ENCODE data around the gene LMCD1.

Gene LMCD1

DNA sequence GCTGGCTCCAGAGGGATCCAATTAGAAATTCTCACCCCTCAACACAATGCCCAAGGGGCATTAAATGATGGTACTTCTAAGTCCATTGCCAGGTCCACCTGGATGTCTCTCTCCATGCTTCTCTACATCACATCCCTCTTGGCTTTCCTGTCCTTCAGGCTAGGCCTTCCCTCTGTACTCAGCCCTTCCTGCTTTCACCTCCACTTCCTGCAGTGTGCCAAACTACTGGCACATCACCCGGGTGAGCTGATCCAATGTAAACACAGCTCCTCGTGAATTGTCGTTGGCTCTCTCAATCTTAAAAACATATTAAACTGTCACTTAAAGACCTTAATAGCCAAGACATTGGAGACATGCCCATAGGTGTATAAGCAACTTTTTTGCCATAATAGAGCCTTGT is 4.0 kb downstream of the LMCD1 start:
- DNase-seq (ENCODE audit: low read depth, low spot score): no peak

DNA sequence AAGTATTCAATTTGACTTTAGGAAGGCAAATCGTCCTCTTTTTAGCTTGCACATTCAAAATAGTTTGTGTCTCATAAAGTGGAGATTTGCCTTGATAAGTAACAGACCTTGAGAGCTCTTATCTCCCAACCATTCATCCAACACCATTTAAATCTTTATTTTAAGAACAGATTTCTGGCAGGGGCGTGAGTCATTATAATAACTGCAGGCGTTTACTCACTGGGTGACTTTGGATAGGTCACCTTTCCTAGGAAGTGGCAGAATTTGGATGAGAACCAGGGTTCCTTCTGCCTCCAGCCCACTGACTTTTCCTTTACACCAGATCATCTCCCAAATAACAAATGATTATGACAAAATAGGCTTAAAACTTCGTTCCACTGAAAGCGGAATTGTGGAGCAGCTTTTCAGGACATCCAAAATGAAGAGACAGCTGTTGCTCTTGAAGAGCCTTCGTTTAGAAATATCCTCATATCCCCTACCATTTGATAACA is 5.0 kb downstream of the LMCD1 start:
- DNase-seq (ENCODE audit: low read depth, low spot score): no peak

GRCh38 chr3:8507496-8507895 is 5.9 kb downstream of the LMCD1 start:
- DNase-seq (ENCODE audit: low read depth, low spot score): no peak

GRCh38 chr3:8509961-8510360 is 8.3 kb downstream of the LMCD1 start:
- no peak for DNase-seq (ENCODE audit: low read depth, low spot score)

- no peak for DNase-seq (ENCODE audit: low read depth, low spot score)
Observed at GRCh38 chr3:8512234-8512633, 10.6 kb downstream of the LMCD1 start.

DNA sequence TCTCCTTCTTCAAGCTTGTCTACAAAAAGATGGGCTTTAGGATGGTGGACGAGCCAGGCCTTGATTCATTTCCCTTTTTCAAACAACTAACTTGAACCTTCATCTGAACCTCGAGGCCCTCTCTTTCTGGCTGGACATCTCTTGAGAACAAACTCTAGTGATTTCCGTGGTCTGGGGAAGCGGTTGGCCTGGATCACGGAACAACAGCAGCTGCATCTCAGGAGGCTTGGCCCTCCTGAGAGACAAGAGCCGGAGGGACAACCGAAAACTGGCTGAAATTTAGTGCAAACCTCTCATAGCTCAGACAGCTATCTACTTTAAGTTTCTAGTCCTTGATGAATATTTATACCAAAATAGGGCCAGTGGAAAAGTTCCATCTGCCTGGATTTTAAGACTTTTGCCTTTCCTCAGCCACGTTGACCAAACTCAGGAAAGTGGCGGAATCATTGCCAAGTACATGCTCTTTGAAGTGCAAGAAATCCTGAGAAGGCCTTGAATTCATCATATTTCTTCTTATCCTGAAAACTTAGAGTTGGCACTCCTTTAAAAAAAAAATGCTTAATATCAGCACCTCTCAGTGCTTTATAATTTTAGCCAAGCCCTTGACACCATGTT is 14.5 kb downstream of the LMCD1 start:
- DNase-seq (ENCODE audit: low read depth, low spot score): no peak

- DNase-seq (ENCODE audit: low read depth, low spot score): no peak
Observed at GRCh38 chr3:8516783-8517182, 15.2 kb downstream of the LMCD1 start.

DNA sequence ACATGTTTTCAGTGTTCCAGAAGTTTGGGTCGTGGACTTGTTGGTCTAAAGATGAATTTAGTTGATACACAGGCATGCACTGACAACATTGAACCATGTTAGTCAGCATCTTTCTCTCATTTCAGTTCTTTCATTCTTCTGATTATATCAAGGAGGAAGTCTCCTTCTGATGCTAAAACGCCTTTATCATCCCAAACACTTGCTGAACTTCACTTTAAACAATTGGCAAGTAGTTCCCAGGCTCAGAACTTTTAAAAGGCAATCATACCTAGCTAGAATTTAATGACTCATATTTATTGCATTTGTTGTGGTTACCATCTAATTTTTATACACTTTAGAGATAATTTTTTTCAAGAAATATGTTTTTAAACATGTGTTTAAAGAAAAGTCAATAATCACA is 15.9 kb downstream of the LMCD1 start:
- DNase-seq (ENCODE audit: low read depth, low spot score): no peak

GRCh38 chr3:8518138-8518537 is 16.5 kb downstream of the LMCD1 start:
- DNase-seq (ENCODE audit: low read depth, low spot score): no peak

- DNase-seq (ENCODE audit: low read depth, low spot score): no peak
Observed at GRCh38 chr3:8519156-8519555, 17.5 kb downstream of the LMCD1 start.

- no peak for DNase-seq (ENCODE audit: low read depth, low spot score)
Observed at GRCh38 chr3:8519774-8520448, 18.3 kb downstream of the LMCD1 start.

DNA sequence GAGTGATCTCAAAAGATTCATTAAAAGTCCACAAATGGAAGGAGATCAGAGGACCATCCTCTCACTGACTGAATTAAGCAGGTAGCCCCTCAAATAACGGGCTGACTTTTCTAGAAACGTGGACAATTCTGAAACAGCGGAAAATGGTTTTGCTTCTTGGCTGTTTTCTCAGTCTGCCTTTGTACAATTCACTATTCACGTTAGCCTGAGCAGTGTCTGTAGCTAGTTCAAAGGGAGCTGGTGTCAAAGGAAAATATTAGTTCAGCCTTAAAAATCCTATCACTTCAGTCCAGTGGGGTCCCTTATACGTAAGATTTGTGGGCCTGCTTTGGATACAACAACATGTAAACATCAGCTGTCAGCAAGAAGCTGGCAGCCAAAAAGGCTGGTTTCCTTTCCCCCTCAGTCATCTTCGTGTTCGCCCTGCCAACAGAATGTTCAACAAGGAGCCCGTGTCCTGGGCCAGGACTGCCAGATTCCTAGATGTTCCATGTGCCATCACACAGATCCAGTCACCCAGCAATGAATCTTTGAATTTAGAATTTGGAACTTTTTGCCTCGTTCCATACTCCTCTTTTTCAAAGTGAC is 19.3 kb downstream of the LMCD1 start:
- DNase-seq (ENCODE audit: low read depth, low spot score): no peak

- DNase-seq (ENCODE audit: low read depth, low spot score): no peak
Observed at GRCh38 chr3:8523041-8523440, 21.4 kb downstream of the LMCD1 start.

DNA sequence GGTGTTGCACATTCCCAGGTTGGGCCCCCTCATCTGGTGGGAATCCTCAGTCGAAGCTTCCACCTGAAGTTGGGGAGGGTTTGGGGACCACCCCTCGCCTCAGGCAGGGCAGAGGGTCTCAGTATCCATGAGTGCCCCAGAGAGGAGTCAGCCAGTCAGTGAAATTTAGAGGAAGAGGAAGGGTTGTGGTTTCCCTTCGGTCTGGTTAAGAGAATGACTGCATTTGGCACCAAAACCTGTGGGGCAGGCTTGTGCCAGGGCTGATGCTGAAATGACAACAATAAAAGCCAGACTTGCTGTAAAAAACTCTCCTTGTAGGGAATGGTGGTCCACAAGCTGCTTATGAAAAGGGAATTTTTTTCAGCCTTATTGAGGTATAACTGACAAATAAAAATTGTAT is 22.6 kb downstream of the LMCD1 start:
- no peak for DNase-seq (ENCODE audit: low read depth, low spot score)

- DNase-seq (ENCODE audit: low read depth, low spot score): no peak
Observed at GRCh38 chr3:8524656-8525399, 23.2 kb downstream of the LMCD1 start.

DNA sequence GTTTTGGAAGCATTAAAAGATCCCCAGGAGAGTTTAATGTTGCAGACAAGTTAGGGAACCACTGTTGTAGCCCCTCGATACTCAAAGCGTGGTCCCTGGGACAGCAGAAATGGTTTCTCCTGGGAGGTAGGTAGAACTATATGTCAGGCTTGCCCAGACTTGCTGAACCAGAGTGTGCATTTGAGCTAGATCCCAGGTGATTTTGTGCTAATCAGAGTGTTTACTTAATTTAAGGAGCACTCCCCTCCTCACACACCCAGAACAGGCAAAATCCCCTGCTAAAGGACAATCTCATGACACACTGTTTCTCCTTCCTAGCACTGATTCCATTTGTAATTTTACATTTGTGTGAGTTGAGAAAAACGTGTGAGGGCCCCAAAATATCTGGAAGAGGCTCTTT is 24.3 kb downstream of the LMCD1 start:
- DNase-seq (ENCODE audit: low read depth, low spot score): no peak

DNA sequence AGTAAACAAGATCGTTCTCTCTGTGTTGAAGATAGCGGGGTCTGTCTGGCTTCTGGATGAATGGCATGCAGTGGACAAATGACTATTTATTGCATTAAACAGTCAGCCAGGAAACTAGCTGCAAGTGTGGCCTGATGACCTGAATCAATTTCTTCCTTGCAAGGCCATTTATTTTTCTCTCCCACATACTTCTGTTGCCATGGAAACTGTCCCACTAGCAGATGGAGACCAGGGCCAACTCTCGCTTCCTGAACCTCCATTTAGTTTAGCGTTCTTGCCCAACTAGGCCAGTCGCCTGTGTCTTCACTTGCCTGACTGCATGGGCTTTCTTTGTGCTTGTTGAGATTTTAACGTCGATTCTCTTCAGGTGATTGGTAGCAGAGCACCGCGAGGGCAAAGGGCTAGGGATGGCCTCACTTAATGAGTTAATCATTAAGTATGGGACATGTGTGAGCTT is 27.6 kb downstream of the LMCD1 start:
- no peak for DNase-seq (ENCODE audit: low read depth, low spot score)

GRCh38 chr3:8529738-8530525 is 28.3 kb downstream of the LMCD1 start:
- DNase-seq (ENCODE audit: low read depth, low spot score): no peak

DNA sequence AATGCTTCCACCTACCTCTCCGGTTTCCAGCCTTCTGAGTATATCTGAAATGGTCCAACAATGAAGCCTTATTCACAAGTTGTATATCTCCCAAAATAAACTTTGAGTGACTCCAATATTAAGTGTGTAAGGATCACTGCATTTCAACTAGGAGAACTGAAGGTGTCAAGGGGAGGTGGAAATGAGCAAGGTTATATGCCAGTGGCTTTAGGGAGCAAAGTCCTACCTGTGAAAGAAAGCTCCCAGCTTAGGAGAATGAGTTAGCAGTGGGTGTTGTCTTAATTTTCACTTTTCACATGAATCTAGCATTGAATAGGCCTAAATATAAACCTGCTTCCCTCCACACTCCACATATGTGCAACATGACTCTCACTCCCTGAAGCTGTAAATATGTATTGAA is 29.0 kb downstream of the LMCD1 start:
- DNase-seq (ENCODE audit: low read depth, low spot score): no peak

- no peak for DNase-seq (ENCODE audit: low read depth, low spot score)
Observed at GRCh38 chr3:8532251-8532871, 30.7 kb downstream of the LMCD1 start.

Data from iPS DF 19.7 (cell line).